Stimulated activated CD8-positive, alpha-beta memory T cell treated with anti-CD3 and anti-CD28 coated beads, Interleukin-4, amount 100 ng/mL, for 4 hours (primary cell): Measurements from ENCODE around the gene ACSL4.
"Not testable (repeated sequence)": the region's sequence is repeated elsewhere in the genome, so short reads cannot be mapped to it uniquely, and the experiment has no call there.

ENCODE experiments used
- DNase-seq, 2 donors: peaks; one replicate each; pipeline ENCODE4 v3.0.0-alpha.2; 2020; ENCODE audit warnings: low read depth in 2 of 2, low spot score in 1 of 2

The ACSL4 gene

GRCh38 chrX:109732017-109732801 lies 848 bp downstream of the ACSL4 start:
- no peak for DNase-seq

- DNase-seq = no peak
These were observed 4.9 kb downstream of the ACSL4 start for GRCh38 chrX:109728173-109728535.

GRCh38 chrX:109724971-109725370 lies 8.1 kb downstream of the ACSL4 start:
- DNase-seq = not testable (repeated sequence)

GRCh38 chrX:109720947-109721346 lies 12.1 kb downstream of the ACSL4 start:
- no peak for DNase-seq

- DNase-seq = no peak
These were observed 13.8 kb downstream of the ACSL4 start for GRCh38 chrX:109719264-109719663.

GRCh38 chrX:109716431-109717028 lies 16.5 kb downstream of the ACSL4 start:
- no peak for DNase-seq

- DNase-seq = no peak
These were observed 18.6 kb downstream of the ACSL4 start for GRCh38 chrX:109714340-109714958.

- DNase-seq = no peak
These were observed 22.9 kb downstream of the ACSL4 start for GRCh38 chrX:109710181-109710580.

- DNase-seq = no peak
These were observed 23.9 kb downstream of the ACSL4 start for GRCh38 chrX:109709129-109709631.

GRCh38 chrX:109707720-109708119 lies 25.3 kb downstream of the ACSL4 start:
- DNase-seq = no peak

GRCh38 chrX:109707319-109707718 lies 25.7 kb downstream of the ACSL4 start:
- DNase-seq = no peak

- DNase-seq = no peak
These were observed 28.5 kb downstream of the ACSL4 start for GRCh38 chrX:109704563-109704962.

- no peak for DNase-seq
These were observed 35.2 kb downstream of the ACSL4 start for GRCh38 chrX:109697855-109698254.

- no peak for DNase-seq
These were observed 36.8 kb downstream of the ACSL4 start for GRCh38 chrX:109696146-109696740.

- DNase-seq = no peak
These were observed 37.4 kb downstream of the ACSL4 start for GRCh38 chrX:109695637-109696036.

GRCh38 chrX:109691752-109692151 lies 41.3 kb downstream of the ACSL4 start:
- DNase-seq = no peak

- DNase-seq = no peak
These were observed 41.8 kb downstream of the ACSL4 start for GRCh38 chrX:109691277-109691676.

GRCh38 chrX:109687903-109688302 lies 45.2 kb downstream of the ACSL4 start:
- no peak for DNase-seq

GRCh38 chrX:109685656-109686078 lies 47.4 kb downstream of the ACSL4 start:
- no peak for DNase-seq

GRCh38 chrX:109684136-109684535 lies 48.9 kb downstream of the ACSL4 start:
- no peak for DNase-seq

GRCh38 chrX:109681475-109682081 lies 51.5 kb downstream of the ACSL4 start:
- no peak for DNase-seq
